GM13976 (cell line): ENCODE measurements around the gene AKAP8.
"Not testable (repeated sequence)": the region's sequence is repeated elsewhere in the genome, so short reads cannot be mapped to it uniquely, and the experiment has no call there.

Source experiments
- DNase-seq: peaks from one replicate; pipeline ENCODE4 v3.0.0; 2012; ENCODE audit warnings: low spot score
- in situ Hi-C: fragments of 300-500 bp; cut with MboI; formaldehyde crosslinking; loops from one replicate; pipeline ENCODE4 v1.12.0; 2022; ENCODE audit warnings: low sequenced_read_pairs, mixed read lengths, inconsistent platforms; ENCODE audit not compliant: unreplicated experiment
- TF ChIP-seq, protein P1 (sequence below): IDR thresholded peaks from 2 replicates; pipeline ENCODE4 v1.5.1; 2012; ENCODE audit warnings: borderline replicate concordance, mild to moderate bottlenecking; ENCODE audit not compliant: insufficient read depth; ENCODE audit errors: extremely low read depth, missing control alignments, control extremely low read depth

AKAP8 gene

DNA sequence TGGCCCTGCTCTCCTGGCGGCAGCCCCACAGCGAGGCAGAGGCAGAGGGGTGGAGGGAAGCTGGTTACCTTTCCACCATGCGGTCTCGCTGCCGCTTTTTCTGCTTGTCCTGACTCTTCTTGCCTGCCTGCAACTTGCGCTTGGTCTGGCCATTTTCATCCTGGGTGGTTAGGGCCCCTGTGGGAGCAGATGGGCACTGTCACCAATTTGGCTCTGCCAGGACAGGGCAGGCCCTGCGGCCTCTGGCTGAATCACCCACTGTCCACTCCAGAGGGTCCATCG lies 19.6 kb upstream of the AKAP8 start:
- in situ Hi-C loops, result no loop called here
- TF ChIP-seq, protein P1, sequence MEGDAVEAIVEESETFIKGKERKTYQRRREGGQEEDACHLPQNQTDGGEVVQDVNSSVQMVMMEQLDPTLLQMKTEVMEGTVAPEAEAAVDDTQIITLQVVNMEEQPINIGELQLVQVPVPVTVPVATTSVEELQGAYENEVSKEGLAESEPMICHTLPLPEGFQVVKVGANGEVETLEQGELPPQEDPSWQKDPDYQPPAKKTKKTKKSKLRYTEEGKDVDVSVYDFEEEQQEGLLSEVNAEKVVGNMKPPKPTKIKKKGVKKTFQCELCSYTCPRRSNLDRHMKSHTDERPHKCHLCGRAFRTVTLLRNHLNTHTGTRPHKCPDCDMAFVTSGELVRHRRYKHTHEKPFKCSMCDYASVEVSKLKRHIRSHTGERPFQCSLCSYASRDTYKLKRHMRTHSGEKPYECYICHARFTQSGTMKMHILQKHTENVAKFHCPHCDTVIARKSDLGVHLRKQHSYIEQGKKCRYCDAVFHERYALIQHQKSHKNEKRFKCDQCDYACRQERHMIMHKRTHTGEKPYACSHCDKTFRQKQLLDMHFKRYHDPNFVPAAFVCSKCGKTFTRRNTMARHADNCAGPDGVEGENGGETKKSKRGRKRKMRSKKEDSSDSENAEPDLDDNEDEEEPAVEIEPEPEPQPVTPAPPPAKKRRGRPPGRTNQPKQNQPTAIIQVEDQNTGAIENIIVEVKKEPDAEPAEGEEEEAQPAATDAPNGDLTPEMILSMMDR, result no peak
- no peak for DNase-seq

DNA sequence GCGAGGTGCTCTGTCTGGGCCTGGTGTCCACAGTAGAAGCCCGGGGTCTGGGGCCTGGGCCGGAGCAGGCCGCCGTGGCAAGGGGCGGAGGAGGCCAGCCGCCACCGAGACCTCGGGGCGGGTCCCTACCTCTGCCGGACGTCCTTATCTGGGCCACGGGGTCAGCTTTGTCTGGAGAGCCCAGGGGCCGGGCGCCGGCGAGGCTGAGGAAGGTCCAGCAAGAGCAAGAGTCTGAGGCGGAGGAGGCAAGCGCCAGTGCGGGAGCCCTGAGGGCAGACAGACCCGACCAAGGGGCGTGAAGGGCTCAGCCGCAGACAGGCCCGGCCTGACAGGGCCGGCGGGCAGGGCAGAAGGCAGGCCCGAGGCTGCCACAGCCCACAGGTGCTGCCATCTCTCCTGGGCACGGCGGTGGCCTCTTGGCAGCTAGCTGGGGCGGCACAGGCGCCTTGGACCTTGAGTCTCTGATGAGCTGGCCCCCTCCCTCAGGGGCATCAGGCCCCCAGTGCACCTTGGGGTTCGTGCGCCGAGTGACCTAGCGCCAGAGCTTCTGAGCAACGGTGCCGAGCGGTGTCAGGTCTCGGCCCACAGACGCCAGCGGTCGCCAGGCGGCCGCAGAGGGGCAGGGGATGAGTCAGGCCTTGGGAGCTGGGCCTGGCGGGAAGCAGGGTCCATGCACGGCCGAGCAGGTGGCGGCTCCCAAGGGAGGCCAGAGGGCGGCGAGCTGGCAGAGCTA lies 19.1 kb upstream of the AKAP8 start:
- no peak for DNase-seq
- TF ChIP-seq, protein P1, result no peak
- in situ Hi-C loops, result no loop called here

DNA sequence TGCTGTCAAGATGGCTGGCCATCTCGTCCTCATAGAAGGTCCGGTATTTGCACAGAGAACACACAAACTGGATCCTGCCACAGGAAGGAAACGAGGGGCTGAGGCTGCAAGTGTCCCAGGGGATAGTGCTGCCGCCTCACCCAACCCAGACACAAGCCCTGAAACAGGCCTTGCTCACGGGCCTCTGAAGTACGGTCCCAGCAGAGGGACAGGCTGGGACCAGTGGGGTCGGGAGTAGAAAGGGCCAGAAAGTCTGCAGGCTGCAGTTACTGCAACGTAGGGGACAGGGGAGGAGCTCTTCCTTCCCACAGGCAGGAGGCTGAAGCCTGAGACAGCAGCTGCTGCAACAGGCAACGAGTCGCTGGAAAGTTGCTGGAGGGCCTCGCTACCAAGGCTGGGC lies 18.2 kb upstream of the AKAP8 start:
- TF ChIP-seq, protein P1, result no peak
- no peak for DNase-seq
- in situ Hi-C loops, result no loop called here

GRCh38 chr19:15397236-15397635 lies 17.6 kb upstream of the AKAP8 start:
- no peak for DNase-seq
- in situ Hi-C loops, result no loop called here
- TF ChIP-seq, protein P1, result no peak

DNA sequence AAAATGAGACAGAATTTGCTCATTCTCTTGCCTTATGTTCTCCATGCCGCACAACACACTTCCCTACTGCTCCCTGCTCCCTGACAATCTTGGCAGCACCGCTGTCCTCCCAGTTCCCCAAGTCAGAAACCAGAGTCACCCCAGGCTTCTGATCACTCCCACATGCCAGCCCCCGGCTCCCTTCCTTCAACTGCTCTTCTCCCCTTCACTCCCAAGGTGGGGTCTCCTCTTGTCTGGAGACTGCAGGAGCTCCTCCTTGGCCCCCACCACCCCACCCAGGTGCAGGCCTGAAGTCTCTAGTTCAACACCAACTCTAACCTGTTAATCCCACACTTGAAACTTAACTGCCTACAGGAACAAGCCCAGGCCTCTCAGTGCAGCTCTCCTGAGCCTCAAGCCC lies 16.8 kb upstream of the AKAP8 start:
- TF ChIP-seq, protein P1, result no peak
- no peak for DNase-seq

DNA sequence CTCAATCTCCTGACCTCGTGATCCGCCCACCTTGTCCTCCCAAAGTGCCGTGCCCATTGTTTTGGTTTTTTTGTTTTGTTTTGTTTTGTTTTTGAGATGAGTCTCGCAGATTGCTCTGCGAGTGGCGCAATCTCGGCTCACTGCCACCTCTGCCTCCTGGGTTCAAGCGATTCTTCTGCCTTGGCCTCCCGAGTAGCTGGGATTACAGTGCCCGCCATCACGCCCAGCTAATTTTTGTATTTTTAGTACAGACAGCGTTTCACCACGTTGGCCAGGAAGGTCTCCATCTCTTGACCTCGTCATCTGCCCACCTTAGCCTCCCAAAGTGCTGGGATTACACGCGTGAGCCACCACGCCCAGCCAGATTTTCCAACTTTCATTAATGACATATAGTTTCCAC lies 15.7 kb upstream of the AKAP8 start:
- DNase-seq, in situ Hi-C loops: not testable (repeated sequence)

More for the DNA sequence above, 16.8 kb upstream of the AKAP8 start:
- in situ Hi-C loops, result no loop called here

DNA sequence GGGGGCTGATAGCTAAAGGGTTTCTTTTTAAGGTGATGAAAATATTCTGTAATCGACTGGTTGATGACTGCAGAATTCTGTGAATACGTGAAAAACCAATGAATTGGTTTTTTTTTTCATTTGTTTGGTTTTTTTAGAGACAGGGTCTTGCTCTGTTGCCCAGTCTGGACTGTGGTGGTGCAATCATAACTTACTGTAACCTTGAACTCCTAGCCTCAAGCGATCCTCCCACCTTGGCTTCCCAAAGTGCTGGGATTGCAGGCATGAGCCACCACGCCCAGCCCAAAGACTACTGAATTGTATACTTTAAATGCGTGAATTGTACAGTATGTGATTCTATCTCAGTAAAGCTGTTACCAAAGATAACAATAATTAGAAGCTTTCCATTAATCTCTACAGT lies 14.8 kb upstream of the AKAP8 start:
- in situ Hi-C loops, result no loop called here

More for the DNA sequence above, 14.8 kb upstream of the AKAP8 start:
- no peak for DNase-seq
- TF ChIP-seq, protein P1, result no peak
